ENCODE results near the gene GPR31.

DNA sequence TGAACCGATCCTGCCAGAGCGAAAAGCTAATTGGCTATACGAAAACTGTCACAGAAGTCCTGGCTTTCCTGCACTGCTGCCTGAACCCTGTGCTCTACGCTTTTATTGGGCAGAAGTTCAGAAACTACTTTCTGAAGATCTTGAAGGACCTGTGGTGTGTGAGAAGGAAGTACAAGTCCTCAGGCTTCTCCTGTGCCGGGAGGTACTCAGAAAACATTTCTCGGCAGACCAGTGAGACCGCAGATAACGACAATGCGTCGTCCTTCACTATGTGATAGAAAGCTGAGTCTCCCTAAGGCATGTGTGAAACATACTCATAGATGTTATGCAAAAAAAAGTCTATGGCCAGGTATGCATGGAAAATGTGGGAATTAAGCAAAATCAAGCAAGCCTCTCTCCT, 20.7 kb downstream of the GPR31 start:
- TF ChIP-seq, protein P1, sequence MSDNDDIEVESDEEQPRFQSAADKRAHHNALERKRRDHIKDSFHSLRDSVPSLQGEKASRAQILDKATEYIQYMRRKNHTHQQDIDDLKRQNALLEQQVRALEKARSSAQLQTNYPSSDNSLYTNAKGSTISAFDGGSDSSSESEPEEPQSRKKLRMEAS (IDR thresholded peaks at IDR 0.05; ENCODE audit: low read depth) = no peak
- TF ChIP-seq, protein P2, sequence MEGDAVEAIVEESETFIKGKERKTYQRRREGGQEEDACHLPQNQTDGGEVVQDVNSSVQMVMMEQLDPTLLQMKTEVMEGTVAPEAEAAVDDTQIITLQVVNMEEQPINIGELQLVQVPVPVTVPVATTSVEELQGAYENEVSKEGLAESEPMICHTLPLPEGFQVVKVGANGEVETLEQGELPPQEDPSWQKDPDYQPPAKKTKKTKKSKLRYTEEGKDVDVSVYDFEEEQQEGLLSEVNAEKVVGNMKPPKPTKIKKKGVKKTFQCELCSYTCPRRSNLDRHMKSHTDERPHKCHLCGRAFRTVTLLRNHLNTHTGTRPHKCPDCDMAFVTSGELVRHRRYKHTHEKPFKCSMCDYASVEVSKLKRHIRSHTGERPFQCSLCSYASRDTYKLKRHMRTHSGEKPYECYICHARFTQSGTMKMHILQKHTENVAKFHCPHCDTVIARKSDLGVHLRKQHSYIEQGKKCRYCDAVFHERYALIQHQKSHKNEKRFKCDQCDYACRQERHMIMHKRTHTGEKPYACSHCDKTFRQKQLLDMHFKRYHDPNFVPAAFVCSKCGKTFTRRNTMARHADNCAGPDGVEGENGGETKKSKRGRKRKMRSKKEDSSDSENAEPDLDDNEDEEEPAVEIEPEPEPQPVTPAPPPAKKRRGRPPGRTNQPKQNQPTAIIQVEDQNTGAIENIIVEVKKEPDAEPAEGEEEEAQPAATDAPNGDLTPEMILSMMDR (IDR thresholded peaks at IDR 0.05) = no peak
- TF ChIP-seq POLR2AphosphoS5 (IDR thresholded peaks at IDR 0.05; ENCODE audit: low read depth, low read length) (no peak), TAF1 (IDR thresholded peaks at IDR 0.05; ENCODE audit: borderline replicate concordance, low read depth, low read length) (no peak), CHD2 (IDR thresholded peaks at IDR 0.05; ENCODE audit: low read length, partially characterized antibody) (no peak), TEAD4 (IDR thresholded peaks at IDR 0.05; ENCODE audit: borderline replicate concordance, insufficient read depth) (no peak), RAD21 (IDR thresholded peaks at IDR 0.05; ENCODE audit: low read length) (no peak), JUND (IDR thresholded peaks at IDR 0.05) (no peak), FOSL2 (IDR thresholded peaks at IDR 0.05; ENCODE audit: borderline replicate concordance, low read depth) (no peak), NRF1 (IDR thresholded peaks at IDR 0.05; ENCODE audit: low read depth, low read length) (no peak), GABPA (IDR thresholded peaks at IDR 0.05; ENCODE audit: low read depth) (no peak), SIN3A (IDR thresholded peaks at IDR 0.05; ENCODE audit: borderline replicate concordance, low read depth, low read length) (no peak)
- TF ChIP-seq, protein P3, sequence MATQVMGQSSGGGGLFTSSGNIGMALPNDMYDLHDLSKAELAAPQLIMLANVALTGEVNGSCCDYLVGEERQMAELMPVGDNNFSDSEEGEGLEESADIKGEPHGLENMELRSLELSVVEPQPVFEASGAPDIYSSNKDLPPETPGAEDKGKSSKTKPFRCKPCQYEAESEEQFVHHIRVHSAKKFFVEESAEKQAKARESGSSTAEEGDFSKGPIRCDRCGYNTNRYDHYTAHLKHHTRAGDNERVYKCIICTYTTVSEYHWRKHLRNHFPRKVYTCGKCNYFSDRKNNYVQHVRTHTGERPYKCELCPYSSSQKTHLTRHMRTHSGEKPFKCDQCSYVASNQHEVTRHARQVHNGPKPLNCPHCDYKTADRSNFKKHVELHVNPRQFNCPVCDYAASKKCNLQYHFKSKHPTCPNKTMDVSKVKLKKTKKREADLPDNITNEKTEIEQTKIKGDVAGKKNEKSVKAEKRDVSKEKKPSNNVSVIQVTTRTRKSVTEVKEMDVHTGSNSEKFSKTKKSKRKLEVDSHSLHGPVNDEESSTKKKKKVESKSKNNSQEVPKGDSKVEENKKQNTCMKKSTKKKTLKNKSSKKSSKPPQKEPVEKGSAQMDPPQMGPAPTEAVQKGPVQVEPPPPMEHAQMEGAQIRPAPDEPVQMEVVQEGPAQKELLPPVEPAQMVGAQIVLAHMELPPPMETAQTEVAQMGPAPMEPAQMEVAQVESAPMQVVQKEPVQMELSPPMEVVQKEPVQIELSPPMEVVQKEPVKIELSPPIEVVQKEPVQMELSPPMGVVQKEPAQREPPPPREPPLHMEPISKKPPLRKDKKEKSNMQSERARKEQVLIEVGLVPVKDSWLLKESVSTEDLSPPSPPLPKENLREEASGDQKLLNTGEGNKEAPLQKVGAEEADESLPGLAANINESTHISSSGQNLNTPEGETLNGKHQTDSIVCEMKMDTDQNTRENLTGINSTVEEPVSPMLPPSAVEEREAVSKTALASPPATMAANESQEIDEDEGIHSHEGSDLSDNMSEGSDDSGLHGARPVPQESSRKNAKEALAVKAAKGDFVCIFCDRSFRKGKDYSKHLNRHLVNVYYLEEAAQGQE (IDR thresholded peaks at IDR 0.05; ENCODE audit: low read depth, low read length) = no peak
- TF ChIP-seq, protein P4, sequence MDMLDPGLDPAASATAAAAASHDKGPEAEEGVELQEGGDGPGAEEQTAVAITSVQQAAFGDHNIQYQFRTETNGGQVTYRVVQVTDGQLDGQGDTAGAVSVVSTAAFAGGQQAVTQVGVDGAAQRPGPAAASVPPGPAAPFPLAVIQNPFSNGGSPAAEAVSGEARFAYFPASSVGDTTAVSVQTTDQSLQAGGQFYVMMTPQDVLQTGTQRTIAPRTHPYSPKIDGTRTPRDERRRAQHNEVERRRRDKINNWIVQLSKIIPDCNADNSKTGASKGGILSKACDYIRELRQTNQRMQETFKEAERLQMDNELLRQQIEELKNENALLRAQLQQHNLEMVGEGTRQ (IDR thresholded peaks at IDR 0.05; ENCODE audit: borderline replicate concordance, low read depth, low read length) = no peak

All from SK-N-SH (cell line).